Measurements from ENCODE around the gene FASTKD3.

FASTKD3 gene

DNA sequence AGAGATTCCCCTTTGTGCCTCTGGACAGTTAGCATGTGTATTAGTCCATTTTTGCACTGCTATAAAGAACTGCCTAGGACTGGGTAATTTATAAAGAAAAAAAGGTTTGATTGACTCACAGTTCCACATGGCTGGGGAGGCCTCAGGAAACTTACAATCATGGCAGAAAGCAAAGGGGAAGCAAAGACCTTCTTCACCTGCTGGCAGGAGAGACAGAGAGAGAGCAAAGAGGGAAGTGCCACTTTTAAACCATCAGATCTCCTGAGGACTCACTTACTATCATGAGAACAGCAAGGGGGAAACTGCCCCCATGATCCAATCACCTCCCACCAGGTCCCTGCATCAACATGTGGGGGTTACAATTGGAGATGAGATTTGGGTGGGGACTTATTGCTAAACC, 23.9 kb downstream of the FASTKD3 start:
- H3K27me3 ChIP-seq (ENCODE audit: low read depth, low read length), result no peaks in the 10 kb centered on the region
- H4K20me1 ChIP-seq (ENCODE audit: insufficient read depth, low read length), result no peaks in the 10 kb centered on the region
- TF ChIP-seq CTCF (IDR thresholded peaks at IDR 0.05; ENCODE audit: low read depth, low read length) (no peak), EZH2phosphoT487 (IDR thresholded peaks at IDR 0.05; ENCODE audit: low read depth) (no peak)
- H3K4me2 ChIP-seq (ENCODE audit: low read length), result no peak overlapping the region
- peaks cover 3% of the 10 kb centered on the region; the same call in 1 of the 2 replicates for H3K4me1 ChIP-seq (ENCODE audit: low read length)
- no peaks in the 10 kb centered on the region for H3K79me2 ChIP-seq (ENCODE audit: low read length)
- no peak overlapping the region for H2AFZ ChIP-seq (ENCODE audit: low read depth, low read length)
- H3K36me3 ChIP-seq (replicated peaks; ENCODE audit: low read depth, low read length), result no peaks in the 10 kb centered on the region
- no peak overlapping the region for H3K9ac ChIP-seq (ENCODE audit: low read length)
- no peaks in the 10 kb centered on the region for H3K9me3 ChIP-seq (ENCODE audit: insufficient read depth, low read length)
- H3K27ac ChIP-seq (ENCODE audit: low read length), result no peak overlapping the region
- no peak overlapping the region for H3K4me3 ChIP-seq (ENCODE audit: low read length)

DNA sequence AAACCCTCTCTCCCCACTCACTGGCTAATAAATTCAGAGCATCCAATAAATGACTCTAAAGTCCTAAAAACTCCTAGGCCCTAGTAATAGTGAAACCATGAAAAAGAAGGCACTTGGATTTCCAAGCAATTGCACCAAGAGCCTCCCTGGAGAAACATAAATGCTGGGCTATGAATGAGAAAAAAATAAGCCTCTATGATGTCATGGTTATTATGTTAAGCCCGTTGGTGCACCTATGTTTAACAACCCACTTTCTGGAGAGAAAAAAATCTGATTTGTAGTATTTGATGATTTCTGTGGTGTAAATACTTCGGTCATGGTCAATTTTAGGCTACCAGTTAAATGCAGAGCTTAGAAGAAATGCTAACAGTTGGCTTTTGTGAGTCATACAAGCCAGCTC, 26.3 kb downstream of the FASTKD3 start:
- H3K9ac ChIP-seq (ENCODE audit: low read length), result no peak overlapping the region
- no peaks in the 10 kb centered on the region for H3K27me3 ChIP-seq (ENCODE audit: low read depth, low read length)
- H2AFZ ChIP-seq (ENCODE audit: low read depth, low read length), result no peak overlapping the region
- H3K27ac ChIP-seq (ENCODE audit: low read length), result no peak overlapping the region
- no peak overlapping the region for H3K4me2 ChIP-seq (ENCODE audit: low read length)
- H3K4me1 ChIP-seq (ENCODE audit: low read length), result peaks cover 3% of the 10 kb centered on the region; the same call in 1 of the 2 replicates
- no peaks in the 10 kb centered on the region for H3K9me3 ChIP-seq (ENCODE audit: insufficient read depth, low read length)
- H3K79me2 ChIP-seq (ENCODE audit: low read length), result no peaks in the 10 kb centered on the region
- TF ChIP-seq EZH2phosphoT487 (IDR thresholded peaks at IDR 0.05; ENCODE audit: low read depth) (no peak), CTCF (IDR thresholded peaks at IDR 0.05; ENCODE audit: low read depth, low read length) (no peak)
- H3K4me3 ChIP-seq (ENCODE audit: low read length), result no peak overlapping the region
- no peaks in the 10 kb centered on the region for H4K20me1 ChIP-seq (ENCODE audit: insufficient read depth, low read length)
- H3K36me3 ChIP-seq (replicated peaks; ENCODE audit: low read depth, low read length), result no peaks in the 10 kb centered on the region

GRCh38 chr5:7837403-7837802, 31.4 kb downstream of the FASTKD3 start:
- TF ChIP-seq CTCF (IDR thresholded peaks at IDR 0.05; ENCODE audit: low read depth, low read length) (no peak), EZH2phosphoT487 (IDR thresholded peaks at IDR 0.05; ENCODE audit: low read depth) (no peak)
- Histone ChIP-seq H4K20me1 (ENCODE audit: insufficient read depth, low read length) (no peaks in the 10 kb centered on the region), H2AFZ (ENCODE audit: low read depth, low read length) (no peak overlapping the region), H3K9ac (ENCODE audit: low read length) (no peak overlapping the region), H3K9me3 (ENCODE audit: insufficient read depth, low read length) (no peaks in the 10 kb centered on the region), H3K4me2 (ENCODE audit: low read length) (no peak overlapping the region), H3K36me3 (replicated peaks; ENCODE audit: low read depth, low read length) (no peaks in the 10 kb centered on the region), H3K4me3 (ENCODE audit: low read length) (no peak overlapping the region), H3K79me2 (ENCODE audit: low read length) (no peaks in the 10 kb centered on the region), H3K4me1 (ENCODE audit: low read length) (no peaks in the 10 kb centered on the region), H3K27me3 (ENCODE audit: low read depth, low read length) (no peaks in the 10 kb centered on the region), H3K27ac (ENCODE audit: low read length) (no peak overlapping the region)

GRCh38 chr5:7834982-7835381, 33.8 kb downstream of the FASTKD3 start:
- H3K4me3 ChIP-seq (ENCODE audit: low read length), result no peak overlapping the region
- H3K79me2 ChIP-seq (ENCODE audit: low read length), result no peaks in the 10 kb centered on the region
- H3K9me3 ChIP-seq (ENCODE audit: insufficient read depth, low read length), result no peaks in the 10 kb centered on the region
- no peaks in the 10 kb centered on the region for H4K20me1 ChIP-seq (ENCODE audit: insufficient read depth, low read length)
- no peak overlapping the region for H3K4me2 ChIP-seq (ENCODE audit: low read length)
- no peak overlapping the region for H2AFZ ChIP-seq (ENCODE audit: low read depth, low read length)
- TF ChIP-seq EZH2phosphoT487 (IDR thresholded peaks at IDR 0.05; ENCODE audit: low read depth), result no peak
- TF ChIP-seq CTCF (IDR thresholded peaks at IDR 0.05; ENCODE audit: low read depth, low read length), result no peak
- H3K27me3 ChIP-seq (ENCODE audit: low read depth, low read length), result no peaks in the 10 kb centered on the region
- no peak overlapping the region for H3K9ac ChIP-seq (ENCODE audit: low read length)
- H3K4me1 ChIP-seq (ENCODE audit: low read length), result no peaks in the 10 kb centered on the region
- no peaks in the 10 kb centered on the region for H3K36me3 ChIP-seq (replicated peaks; ENCODE audit: low read depth, low read length)
- no peak overlapping the region for H3K27ac ChIP-seq (ENCODE audit: low read length)
